Suppressor macrophage treated with lipopolysaccharide for 4 hours (primary cell): ENCODE measurements around the gene SUMF1.
"Not testable (repeated sequence)": the region's sequence is repeated elsewhere in the genome, so short reads cannot be mapped to it uniquely, and the experiment has no call there.

Source experiments
- DNase-seq: peaks from one replicate; pipeline ENCODE4 v3.0.0-alpha.2; 2020

The SUMF1 gene

DNA sequence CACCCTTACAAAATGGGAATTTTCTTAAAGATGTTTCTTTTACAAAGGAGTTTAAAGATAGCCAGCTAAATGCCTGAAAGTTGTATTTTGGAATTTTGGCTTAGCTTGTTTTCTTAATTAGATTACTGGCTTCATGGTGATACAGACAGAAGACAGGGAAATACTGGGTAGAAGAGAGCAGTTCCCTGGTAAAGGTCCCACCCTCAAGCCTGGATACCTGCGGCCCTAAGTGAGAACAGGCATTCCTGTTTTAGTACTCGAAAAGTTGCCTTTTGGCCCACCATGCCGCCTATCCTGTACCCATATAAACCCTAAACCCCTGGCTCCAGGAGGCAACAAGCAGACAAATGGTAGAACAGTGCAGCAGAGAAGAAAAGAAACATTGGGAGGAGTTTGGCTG is 134.5 kb downstream of the SUMF1 start:
- DNase-seq: no peak

DNA sequence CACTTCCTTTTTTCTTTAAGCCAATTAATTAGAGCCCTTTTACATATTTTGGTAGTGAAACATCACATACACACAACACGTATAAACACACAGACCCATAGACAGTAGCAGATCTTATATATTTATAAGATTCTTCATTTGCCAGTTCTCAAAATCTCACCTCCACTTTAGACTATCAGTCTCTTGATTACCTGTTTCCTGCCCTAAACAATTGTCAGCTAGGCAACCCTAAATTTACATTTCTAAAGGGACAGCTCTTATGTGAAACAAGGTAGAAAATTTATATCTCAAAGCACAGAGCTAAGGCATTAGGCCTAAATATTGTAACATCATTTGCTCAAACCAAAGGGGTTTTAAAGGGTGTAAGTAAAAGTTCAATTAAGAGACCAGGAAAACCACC is 135.0 kb downstream of the SUMF1 start:
- no peak for DNase-seq

DNA sequence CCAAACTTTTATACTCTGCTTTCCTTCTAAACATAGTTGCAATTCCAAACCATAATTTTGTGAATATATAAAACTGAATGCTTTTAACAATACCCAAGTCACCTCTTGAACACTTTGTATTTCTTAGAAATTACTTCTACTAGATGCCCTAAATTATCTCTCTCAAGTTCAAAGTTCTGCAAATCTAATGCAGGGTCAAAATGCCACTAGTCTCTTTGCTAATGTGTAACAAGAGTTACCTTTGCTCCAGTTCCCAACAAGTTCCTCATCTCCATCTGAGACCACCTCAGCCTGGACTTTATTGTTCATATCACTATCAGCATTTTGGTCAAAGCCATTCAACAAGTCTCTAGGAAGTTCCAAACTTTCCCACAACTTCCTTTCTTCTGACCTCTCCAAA is 137.3 kb downstream of the SUMF1 start:
- not testable (repeated sequence) for DNase-seq

DNA sequence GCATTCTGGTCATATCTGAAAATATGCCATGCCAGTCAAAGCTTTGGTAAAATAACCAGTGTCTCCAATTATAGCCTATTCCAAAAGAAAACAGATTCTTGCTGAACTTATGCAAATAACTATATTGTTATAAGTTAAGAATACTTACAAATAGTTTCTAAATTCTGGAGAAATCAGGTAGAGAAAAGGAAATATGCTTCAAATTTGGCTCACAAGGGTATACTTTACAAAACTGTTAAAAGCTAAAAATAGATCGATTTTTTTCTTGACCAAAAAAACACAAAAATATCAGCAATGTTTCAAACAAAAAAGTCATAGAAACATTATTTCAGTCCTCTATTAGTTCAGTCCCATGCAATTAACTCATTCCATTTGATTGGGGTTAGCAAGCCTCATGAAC is 140.2 kb downstream of the SUMF1 start:
- no peak for DNase-seq

DNA sequence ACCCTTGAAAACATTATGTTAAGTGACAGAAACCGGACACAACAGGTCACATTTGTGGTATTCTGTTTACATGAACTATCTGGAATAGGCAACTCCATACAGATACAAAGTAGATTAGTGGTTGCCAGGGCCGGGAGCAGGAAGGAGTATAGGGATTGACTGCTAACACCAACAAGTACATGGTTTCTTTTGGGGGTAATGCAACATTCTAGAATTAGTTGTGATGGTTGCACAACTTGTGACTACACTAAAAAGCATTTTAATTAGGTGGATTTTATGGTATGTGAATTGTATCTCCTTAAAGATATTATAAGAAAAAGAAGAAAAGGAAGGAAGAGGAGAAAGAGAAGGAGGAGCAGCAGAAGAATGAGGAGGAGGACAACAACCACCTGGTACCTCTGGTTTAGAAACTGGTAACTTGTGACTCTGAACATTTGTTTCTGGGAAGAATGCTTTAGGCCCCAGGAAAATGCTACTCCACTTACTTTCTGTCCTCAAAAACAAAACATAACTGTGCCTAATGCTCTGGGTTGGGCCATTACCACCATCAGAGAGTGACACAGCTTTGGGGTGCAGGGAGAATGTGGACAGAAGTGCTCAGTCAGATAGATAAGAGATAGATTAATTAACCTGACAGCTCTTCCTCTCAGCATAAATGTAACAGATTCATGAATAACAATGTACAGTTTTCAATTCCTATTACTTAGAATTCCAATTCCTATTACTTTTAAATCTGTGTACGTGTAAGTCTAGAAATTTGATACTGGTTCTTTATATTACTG is 143.6 kb downstream of the SUMF1 start:
- no peak for DNase-seq

DNA sequence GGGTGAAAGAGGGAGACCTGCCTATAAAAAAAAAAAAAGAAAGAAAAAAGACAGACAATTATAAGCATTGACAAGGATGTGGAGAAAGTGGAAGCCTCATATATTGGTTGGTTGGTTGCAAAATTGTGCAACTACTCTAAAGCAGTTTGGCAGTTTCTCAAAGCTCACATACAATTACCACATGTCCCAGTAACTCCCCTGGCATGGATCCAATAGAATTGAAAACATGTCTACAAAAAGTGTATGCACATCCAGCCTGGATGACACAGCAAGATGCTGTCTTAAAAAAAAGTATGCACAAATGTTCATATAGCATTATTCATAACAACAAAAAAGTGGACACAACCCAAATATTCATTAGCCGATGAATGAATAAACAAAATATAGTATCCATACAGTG is 144.4 kb downstream of the SUMF1 start:
- peak; percentile 85 for DNase-seq

DNA sequence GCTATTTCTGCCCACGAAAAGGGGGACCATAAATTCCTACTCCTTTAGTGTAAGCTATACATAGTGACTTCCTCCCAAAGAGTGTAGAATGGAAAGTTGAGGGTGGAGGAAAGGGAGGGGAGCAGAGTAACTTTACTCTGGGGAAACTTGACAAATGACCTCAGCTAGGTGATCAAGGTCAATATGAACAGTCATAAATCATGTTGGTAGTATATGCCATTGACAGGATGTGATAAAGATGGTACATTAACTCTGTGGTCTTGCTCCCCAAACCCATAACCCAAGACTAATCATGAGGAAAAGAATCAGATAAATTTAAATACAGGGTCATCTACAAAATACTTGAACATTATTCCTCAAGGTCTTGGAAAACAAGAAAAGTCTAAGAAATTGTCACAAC is 145.3 kb downstream of the SUMF1 start:
- DNase-seq: no peak

DNA sequence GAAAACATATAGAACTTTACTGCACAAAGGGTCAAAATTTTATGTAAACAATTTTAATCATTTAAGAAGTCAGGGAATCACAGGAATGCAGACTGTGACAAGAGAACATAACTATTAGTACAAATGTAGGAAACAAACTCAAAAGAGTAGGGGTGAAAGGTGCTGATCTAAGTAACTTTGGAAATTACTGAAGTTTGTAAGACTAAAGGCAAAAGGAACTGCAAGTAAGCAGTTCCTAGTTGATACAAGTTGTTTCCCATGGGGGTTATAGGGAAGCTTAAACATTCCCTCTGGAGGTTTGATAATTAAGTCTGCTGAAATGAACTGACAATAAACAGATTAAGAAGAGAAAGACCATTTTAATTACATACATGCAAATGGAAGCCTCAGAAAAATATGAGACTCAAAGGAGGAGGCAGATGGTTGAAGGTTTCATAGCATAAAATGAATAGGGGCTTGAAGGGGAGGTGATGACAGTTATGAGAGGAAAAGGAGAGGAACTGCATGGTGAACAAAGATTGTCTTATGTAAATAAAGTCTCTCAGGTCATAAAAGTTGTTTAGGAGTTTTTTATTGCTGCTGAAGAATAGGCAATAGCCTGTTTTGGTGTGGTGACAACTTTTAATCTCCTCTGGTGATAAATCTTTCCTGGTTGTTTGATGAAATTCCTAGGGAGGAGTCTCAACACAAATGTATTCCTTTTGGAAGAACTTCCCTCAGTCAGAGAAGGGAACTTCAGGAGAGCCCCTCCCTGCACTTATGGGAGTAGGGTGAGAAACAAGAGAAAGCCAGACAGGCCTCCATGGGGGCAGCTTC is 146.8 kb downstream of the SUMF1 start:
- peak; percentile 29 for DNase-seq

DNA sequence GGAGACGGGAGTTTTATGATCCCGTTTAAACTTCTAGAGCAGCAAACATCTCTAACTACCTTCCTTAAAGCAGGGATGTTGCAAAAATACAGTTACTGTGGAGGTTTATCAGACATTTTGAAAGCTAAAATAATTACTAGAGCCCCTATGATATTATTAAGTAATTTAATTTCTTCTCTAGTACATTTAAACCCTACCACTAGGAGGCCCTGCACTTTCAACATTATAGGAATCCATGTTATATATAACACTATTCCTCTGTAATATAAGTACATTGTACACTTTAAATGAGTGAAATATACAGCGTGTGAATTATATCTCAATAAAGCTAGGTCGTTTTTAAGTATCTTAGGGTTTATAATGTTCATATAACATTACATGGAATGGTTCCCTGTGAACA is 152.4 kb downstream of the SUMF1 start:
- DNase-seq: peak; percentile 18

DNA sequence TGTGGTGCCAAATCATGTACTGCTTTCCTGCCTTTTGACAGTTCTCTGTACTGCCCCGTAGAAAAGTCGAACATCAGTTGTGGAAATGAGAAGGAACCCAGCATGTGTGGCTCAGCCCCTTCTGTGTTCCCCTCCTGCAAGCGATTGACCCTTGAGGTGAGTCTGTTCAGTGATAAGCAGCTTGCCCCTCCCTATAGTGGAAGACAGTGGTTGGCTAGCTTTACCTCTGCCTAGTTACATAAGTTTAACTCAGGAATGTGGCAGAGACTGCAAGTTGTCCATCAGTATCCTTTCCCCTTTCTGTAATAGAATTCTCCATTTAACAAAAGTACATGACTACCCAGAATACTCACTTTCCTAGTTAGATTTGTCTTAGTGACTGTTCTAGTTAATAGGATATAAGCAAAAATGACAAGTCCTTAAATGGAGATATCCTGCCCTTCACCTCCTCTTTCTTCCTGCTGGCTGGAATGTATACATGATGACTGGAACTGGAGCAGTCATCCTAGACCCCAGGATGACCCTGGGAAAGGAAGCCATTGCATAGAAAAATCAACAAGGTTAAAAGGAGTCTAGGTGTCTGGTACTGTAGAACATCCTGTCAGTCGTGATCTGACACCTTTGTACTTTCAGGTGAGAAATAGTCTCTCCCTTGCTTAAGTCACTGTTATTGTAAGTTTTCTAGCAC is 153.3 kb downstream of the SUMF1 start:
- DNase-seq: no peak

DNA sequence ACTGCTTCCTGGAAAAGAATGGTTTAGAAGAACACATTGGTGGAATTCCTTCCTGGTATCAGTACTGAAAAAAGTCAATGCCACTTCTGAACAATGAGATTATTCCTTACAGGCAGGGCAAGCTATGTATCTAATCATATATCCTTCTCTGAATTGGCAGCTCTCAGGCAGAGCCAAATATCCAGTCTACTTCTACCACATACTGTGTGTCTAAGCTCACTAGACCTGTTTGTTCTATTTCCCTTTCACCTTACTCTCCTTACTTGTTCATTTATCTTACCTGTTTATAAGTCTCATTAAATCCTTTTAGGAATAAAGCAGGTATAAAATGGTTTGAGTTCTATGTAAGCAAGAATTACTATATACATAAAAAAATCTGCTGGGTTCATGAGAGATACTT is 155.6 kb downstream of the SUMF1 start:
- no peak for DNase-seq
